Renal pelvis (tissue), 4 donors: ENCODE results near the gene TET1. TPM values are rescaled to one million over a fixed set of nuclear protein-coding genes. Genes with fewer than 3 reads are reported as not detected.
"Not testable (repeated sequence)": the region's sequence is repeated elsewhere in the genome, so short reads cannot be mapped to it uniquely, and the experiment has no call there.

Source experiments
- DNase-seq: peaks from one replicate; pipeline ENCODE4 v3.0.0-alpha.2; 2013
- polyA plus RNA-seq, 3 donors: library from polyadenylated mRNA; unstranded; fragments of 120-200 nt; gene quantifications; one replicate each; pipeline ENCODE4 v1.2.1, GENCODE V29; 2013; ENCODE audit not compliant: insufficient read length in 3 of 3

The TET1 gene
- polyA plus RNA-seq, 3 donors = 9.9 to 10.0 (median 9.9) TPM

DNA sequence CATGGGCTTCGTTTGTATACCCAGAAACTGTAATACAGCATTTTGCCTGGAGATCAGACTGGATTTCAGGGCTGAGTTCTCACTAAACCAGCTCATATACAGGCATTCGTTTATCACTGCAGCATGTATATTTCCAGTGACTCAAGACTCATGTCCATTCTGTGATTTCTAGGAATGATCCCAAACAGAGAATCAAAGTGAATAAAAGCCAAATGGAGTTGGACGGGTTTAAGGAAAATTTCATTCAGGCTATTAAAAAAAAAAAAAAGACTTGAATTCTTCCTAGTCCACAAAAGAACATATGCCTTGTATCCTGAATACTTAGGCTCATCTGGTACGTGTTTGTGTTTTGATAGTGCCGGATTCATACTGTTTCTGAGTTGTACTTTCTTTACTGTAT is 46.8 kb downstream of the TET1 start:
- no peak for DNase-seq

DNA sequence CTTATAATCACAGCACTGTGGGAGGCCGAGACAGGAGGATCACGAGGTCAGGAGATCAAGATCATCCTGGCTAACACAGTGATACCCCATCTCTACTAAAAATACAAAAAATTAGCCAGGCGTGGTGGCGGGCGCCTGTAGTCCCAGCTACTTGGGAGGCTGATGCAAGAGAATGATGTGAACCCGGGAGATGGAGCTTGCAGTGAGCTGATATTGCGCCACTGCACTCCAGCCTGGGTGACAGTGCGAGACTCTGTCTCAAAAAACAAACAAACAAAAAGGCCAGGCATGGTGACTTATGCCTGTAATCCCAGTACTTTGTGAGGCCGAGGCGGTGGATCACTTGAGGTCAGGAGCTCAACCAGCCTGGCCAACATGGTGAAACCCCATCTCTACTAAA is 49.9 kb downstream of the TET1 start:
- DNase-seq = not testable (repeated sequence)

DNA sequence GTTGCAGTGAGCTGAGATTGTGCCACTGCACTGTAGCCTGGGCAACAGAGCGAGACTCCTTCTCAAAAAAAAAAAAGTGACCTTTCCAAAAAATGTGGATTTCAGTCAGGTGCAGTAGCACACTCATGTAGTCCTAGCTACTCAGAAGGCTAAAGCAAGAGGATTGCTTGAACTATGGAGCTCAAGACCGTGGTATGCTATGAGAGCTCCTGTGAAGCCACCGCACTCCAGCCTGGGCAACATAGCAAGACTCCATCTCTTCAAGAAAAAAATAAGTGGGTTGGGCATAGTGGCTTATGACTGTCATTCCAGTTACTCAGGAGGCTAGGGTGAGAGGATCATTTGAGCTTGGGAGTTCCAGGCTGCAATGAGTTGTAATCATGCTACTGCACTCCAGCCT is 51.1 kb downstream of the TET1 start:
- no peak for DNase-seq

GRCh38 chr10:68613974-68614373 is 53.8 kb downstream of the TET1 start:
- DNase-seq = not testable (repeated sequence)

GRCh38 chr10:68617691-68618090 is 57.6 kb downstream of the TET1 start:
- not testable (repeated sequence) for DNase-seq

- no peak for DNase-seq
Measured at GRCh38 chr10:68618234-68618633, 58.1 kb downstream of the TET1 start.

- no peak for DNase-seq
Measured at GRCh38 chr10:68619595-68619994, 59.5 kb downstream of the TET1 start.

DNA sequence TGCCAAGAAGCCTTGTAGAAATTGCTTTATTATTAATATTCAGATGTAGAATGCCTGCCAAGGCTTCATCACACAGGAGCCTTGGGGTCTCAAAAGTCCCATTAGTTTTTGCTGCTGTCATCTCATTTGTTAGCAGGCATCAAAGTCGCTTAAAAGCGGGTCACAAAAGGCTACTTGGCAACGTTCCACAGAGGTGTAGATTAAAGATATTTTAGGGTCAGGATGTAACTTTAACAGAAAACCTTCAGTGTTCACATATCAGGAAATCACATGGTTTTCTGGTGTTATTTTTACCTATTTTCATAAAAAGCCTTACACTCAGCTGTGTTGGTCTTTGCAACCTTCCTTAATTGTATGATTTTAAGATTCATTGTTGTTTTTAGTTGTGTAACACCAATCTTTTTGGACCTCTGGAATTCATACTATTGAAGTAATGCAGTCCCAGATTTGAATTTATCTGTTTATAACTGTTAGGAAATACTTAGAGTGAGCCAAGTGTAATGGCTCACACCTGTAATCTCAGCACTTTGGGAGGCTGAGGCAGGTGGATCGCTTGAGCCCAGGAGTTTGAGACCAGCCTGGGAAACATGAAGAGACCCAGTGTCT is 65.3 kb downstream of the TET1 start:
- DNase-seq = no peak

DNA sequence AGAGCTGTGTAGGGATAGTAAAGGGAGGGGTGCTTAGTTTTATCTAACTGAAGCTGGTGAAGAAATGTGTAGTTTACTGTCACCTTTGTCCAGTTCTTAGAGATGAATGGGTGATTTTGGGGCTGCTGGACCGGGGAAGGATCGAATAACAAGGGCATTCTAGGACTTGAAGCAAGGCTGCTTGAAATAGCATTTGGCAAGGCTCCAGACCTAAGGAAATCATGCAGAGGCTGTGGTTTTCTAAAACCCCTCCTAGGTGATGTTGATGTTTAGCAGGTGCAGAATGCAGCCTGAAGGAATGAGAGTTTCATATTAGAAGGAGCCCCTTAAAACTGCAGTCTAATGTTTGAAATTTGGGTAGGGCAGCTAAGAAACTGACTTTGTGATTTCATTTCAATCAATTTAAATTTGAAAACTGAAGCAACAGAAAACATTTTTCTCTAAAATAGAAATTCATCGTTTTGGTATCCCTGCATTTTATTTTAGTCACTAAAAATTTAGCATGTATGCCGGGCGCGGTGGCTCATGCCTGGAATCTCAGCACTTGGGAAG is 68.5 kb downstream of the TET1 start:
- DNase-seq = peak; percentile 39

- not testable (repeated sequence) for DNase-seq
Measured at GRCh38 chr10:68632271-68632560, 72.1 kb downstream of the TET1 start.

- DNase-seq = no peak
Measured at GRCh38 chr10:68633281-68633680, 73.1 kb downstream of the TET1 start.

DNA sequence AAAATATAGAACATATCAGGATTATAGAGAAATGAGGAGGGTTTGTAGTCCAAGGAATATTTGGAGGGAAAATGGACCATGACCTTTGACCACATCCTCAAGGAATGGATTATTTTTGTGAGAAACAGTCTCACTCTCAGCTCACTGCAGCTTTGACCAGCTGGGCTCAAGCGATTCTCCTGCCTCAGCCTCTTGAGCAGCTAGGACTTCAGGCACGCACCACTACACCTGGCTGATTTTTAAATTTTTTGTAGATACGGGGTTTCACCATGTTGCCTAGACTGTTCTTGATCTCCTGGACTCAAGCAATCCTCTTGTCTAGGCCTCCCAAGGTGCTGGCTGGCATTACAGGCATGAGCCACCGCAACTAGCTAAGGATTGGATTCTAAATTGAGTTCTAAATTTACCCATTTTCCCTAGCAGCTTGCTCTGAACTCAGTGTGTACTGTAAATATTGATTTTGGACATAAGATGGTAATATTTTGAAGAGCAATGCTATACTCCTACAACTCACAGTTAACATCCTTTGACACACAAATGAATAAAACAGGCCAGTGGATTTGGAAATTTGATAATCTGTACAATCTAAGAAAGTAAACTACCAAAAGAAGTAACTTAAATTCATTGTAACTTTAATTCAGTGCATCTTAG is 73.8 kb downstream of the TET1 start:
- DNase-seq = no peak

GRCh38 chr10:68636335-68636734 is 76.2 kb downstream of the TET1 start:
- no peak for DNase-seq

- DNase-seq = not testable (repeated sequence)
Measured at GRCh38 chr10:68643550-68643949, 83.4 kb downstream of the TET1 start.

DNA sequence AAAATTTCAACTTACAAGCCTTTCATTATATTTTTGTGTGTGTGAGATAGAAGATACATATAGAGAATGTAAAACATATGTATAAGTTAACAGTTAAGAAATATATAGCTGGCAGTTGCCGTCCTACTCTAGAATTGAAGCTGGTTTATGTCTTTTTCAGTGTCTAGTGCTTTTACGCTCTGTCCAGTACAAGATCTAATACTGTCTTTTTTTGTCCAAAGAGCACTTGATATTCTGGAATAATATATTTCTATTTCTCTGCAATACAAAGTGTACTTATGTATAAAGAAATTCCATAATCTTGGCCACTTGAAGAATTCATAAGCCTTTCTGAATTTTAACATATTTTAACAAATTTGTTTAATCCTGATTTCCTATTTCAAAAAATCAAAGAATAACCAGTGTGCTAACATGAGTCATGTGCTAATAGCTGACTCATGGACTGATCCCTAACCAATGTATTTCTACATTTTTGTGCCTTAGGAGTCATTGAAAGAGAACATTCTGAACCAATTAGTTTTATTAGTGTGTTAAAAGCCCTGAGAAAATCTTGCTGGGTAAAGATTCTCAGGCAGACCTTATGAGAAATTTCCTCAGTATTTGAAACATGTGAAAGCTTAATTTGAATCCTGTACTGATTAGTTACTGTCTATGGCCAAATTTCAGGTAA is 87.7 kb downstream of the TET1 start:
- no peak for DNase-seq

- no peak for DNase-seq
Measured at GRCh38 chr10:68655620-68656126, 95.5 kb downstream of the TET1 start.

DNA sequence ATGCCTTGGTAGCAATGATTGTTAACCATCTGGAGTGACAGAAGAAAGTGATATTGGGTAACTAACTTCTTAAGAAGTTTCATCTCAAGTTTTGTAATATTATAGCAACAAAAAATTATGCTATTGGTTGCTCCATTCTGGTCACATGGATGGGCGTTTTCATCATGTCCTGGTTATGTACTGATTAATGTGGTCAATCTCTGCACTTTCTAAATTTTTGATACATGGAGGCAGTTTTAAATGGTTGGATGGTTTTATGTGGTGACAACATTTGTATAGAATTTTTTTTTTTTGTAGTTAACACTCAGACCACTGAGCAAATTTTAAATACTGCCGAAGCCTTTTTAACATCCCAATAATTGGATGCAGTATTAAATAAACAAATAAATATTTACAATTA is 105.7 kb downstream of the TET1 start:
- no peak for DNase-seq

GRCh38 chr10:68666280-68666760 is 106.2 kb downstream of the TET1 start:
- DNase-seq = no peak

GRCh38 chr10:68668231-68668630 is 108.1 kb downstream of the TET1 start:
- DNase-seq = no peak

DNA sequence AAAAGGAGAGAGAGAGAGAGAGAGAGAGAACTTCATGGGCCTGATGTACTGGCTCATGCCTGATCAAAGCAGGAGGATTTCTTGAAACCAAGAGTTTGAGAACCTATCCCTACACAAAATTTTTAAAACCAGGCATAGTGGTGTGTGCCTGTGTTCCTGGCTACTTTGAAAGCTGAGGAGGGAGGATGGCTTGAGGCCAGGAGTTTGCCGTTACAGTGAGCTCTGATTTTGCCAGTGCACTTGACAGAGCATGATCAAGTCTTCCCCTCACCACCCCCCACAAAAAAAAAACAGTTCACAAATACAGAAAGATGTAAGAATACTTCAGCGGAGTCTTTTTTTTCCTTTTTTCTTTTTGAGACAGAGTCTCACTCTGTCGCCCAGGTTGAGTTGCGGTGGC is 108.8 kb downstream of the TET1 start:
- DNase-seq = no peak

DNA sequence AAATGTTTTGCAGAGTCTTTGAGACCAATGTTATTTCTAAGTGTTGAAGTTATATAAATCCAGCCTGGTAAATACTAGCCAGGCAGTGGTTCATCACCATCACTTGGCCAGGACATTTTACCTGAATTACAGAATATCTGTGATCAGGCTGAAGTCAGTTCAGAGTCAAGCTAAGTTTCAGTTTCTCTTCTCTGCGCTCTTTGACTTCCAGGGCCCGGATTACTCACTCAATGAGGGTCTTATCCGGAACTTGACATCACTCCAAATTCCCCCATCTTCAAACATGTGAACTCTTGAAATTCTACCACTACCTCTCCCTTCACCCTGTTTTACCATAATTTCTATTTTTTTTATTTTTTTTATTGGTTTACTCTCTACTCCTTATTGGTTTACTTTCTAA is 124.3 kb downstream of the TET1 start:
- DNase-seq = no peak

GRCh38 chr10:68696018-68696417 is 135.9 kb downstream of the TET1 start:
- no peak for DNase-seq

DNA sequence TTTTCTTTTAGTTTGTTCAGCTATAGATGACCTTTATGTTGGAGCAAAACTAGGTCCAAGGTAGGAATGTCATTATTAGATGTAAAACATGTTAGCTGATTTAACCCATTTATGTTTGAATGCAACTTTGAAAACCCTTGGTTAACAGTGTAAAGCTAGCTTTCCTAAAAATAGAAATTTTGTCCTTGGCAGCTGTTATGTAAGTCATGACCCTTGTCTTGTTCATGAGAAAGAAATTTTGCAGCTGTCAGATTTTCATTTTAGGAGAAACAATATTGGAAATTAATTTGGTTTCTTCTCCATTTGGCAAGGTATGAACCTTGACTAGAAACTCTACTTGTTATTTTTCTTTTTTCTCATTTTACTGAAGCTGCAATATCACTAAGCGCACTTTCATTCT is 137.0 kb downstream of the TET1 start:
- no peak for DNase-seq
